ENCODE data around the gene TMPRSS2. TPM values are rescaled to one million over a fixed set of nuclear protein-coding genes. Genes with fewer than 3 reads are reported as not detected.
"Not testable (repeated sequence)": the region's sequence is repeated elsewhere in the genome, so short reads cannot be mapped to it uniquely, and the experiment has no call there.

TMPRSS2 gene
- total RNA-seq, 4 donors from 2014 or later: 5.1 to 19.2 (median 12.1) TPM

- H3K4me3 ChIP-seq (ENCODE audit: low read depth, poor library complexity, severe bottlenecking): no peak overlapping the region
- TF ChIP-seq, protein P1, sequence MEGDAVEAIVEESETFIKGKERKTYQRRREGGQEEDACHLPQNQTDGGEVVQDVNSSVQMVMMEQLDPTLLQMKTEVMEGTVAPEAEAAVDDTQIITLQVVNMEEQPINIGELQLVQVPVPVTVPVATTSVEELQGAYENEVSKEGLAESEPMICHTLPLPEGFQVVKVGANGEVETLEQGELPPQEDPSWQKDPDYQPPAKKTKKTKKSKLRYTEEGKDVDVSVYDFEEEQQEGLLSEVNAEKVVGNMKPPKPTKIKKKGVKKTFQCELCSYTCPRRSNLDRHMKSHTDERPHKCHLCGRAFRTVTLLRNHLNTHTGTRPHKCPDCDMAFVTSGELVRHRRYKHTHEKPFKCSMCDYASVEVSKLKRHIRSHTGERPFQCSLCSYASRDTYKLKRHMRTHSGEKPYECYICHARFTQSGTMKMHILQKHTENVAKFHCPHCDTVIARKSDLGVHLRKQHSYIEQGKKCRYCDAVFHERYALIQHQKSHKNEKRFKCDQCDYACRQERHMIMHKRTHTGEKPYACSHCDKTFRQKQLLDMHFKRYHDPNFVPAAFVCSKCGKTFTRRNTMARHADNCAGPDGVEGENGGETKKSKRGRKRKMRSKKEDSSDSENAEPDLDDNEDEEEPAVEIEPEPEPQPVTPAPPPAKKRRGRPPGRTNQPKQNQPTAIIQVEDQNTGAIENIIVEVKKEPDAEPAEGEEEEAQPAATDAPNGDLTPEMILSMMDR (IDR thresholded peaks at IDR 0.05): no peak
- TF ChIP-seq POLR2A (IDR thresholded peaks at IDR 0.05): no peak
- DNase-seq (ENCODE audit: low spot score in 2 of 2): peak in 1 of 2 donors; percentile 72
- 89 to 92% methylated on average over 6 of the region's 6 CpGs for WGBS, 2 donors
- intact Hi-C loops (cut with DNase I; ENCODE audit: low total_unique reads): no loop called here
Observed at GRCh38 chr21:41418393-41418792, 89.6 kb downstream of the TMPRSS2 start.

DNA sequence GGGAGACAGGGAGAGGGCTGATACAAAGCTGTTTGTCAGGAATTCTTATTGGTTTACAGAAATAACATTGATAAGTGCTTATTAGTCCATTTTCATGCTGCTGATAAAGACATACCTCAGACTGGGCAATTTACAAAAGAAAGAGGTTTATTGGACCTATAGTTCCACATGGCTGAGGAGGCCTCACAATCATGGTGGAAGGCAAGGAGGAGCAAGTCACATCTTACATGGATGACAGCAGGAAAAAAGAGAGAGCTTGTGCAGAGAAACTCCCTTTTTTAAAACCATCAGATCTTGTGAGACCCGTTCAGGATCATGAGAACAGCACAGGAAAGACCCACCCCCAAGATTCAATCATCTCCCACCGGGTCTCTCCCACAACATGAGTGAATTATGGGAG, 90.5 kb downstream of the TMPRSS2 start:
- intact Hi-C loops (cut with DNase I; ENCODE audit: low total_unique reads); H3K4me3 ChIP-seq (ENCODE audit: low read depth, poor library complexity, severe bottlenecking): not testable (repeated sequence)
- 86 to 87% methylated on average over 2 of the region's 2 CpGs for WGBS, 2 donors
- DNase-seq (ENCODE audit: low spot score in 2 of 2): peak in 1 of 2 donors; percentile 7

Other genes starting within 250 kb of the TMPRSS2 start
- gene FAM3B, start 191.4 kb downstream of the TMPRSS2 start, total RNA-seq: 1 to 10 TPM in 3 of 4 donors, under 1 TPM in 1; 0.59 to 4.6 (median 1.8) TPM
- gene MX2, start 146.1 kb downstream of the TMPRSS2 start, total RNA-seq: 10 to 100 TPM in 1 of 4 donors, 1 to 10 TPM in 3; 1.9 to 10.3 (median 6.0) TPM
- gene MX1, start 81.9 kb downstream of the TMPRSS2 start, total RNA-seq: 10 to 100 TPM in 2 of 4 donors, 1 to 10 TPM in 2; 3.3 to 15.1 (median 9.1) TPM

Measured in lower leg skin (tissue), 4 donors.